DMS 273 (cell line): ENCODE data around the gene SLC35B3.
"Not testable (repeated sequence)": the region's sequence is repeated elsewhere in the genome, so short reads cannot be mapped to it uniquely, and the experiment has no call there.

Experiments used
- DNase-seq: peaks from one replicate; lab custom pipeline; 2025; ENCODE audit not compliant: unreplicated experiment; lab: John Stamatoyannopoulos, UW

SLC35B3 gene

GRCh38 chr6:8415280-8415679 lies 20.1 kb downstream of the SLC35B3 start:
- DNase-seq = no peak

- no peak for DNase-seq
Measured at GRCh38 chr6:8414844-8415243, 20.5 kb downstream of the SLC35B3 start.

GRCh38 chr6:8405946-8406345 lies 29.4 kb downstream of the SLC35B3 start:
- not testable (repeated sequence) for DNase-seq

GRCh38 chr6:8402546-8402945 lies 32.8 kb downstream of the SLC35B3 start:
- DNase-seq = no peak

- no peak for DNase-seq
Measured at GRCh38 chr6:8400663-8401062, 34.7 kb downstream of the SLC35B3 start.

GRCh38 chr6:8392569-8392968 lies 42.8 kb downstream of the SLC35B3 start:
- no peak for DNase-seq

GRCh38 chr6:8391934-8392333 lies 43.4 kb downstream of the SLC35B3 start:
- no peak for DNase-seq

- DNase-seq = no peak
Measured at GRCh38 chr6:8389036-8389818, 46.1 kb downstream of the SLC35B3 start.

GRCh38 chr6:8387942-8388437 lies 47.4 kb downstream of the SLC35B3 start:
- DNase-seq = no peak

GRCh38 chr6:8383584-8383983 lies 51.8 kb downstream of the SLC35B3 start:
- no peak for DNase-seq

GRCh38 chr6:8382434-8382833 lies 52.9 kb downstream of the SLC35B3 start:
- no peak for DNase-seq

GRCh38 chr6:8375916-8376315 lies 59.4 kb downstream of the SLC35B3 start:
- no peak for DNase-seq
